ENCODE data around the gene DNAAF5.
"Not testable (repeated sequence)": the region's sequence is repeated elsewhere in the genome, so short reads cannot be mapped to it uniquely, and the experiment has no call there.

The DNAAF5 gene

DNA sequence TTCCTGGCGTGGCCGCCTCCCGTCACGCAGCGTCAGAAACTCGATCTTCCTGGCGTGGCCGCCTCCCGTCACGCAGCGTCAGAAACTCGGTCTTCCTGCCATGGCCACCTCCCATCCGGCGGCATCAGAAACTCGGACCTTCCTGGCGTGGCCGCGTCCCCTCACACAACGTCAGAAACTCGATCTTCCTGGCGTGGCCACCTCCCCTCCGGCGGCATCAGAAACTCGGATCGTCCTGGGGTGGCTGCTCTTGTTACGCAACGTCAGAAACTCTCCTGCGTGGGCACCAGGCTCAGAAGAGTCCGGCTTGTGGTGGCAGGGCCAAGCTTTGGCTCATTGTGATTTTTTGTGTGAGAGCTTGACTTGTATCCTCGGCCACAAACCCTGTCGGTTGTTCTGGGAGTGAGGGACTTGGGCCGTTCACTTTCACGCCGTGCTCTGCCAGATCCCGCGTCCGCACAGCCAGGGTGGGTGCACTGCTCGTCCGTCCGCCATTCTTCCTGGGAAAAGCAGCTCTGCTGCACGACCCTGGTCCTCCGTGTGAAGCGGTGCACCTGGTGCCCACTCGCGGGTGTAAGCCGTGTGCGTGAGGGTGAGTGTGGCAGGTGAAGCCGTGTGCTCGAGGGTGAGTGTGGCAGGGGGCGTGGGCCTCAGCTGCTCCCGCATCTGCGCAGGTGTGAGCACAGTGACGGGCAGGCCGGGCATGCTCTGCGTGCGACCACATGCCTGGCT lies 56.4 kb downstream of the DNAAF5 start:
- no peak for DNase-seq (ENCODE audit: low spot score)

GRCh38 chr7:783556-784490 lies 57.3 kb downstream of the DNAAF5 start:
- no peak for DNase-seq (ENCODE audit: low spot score)

DNA sequence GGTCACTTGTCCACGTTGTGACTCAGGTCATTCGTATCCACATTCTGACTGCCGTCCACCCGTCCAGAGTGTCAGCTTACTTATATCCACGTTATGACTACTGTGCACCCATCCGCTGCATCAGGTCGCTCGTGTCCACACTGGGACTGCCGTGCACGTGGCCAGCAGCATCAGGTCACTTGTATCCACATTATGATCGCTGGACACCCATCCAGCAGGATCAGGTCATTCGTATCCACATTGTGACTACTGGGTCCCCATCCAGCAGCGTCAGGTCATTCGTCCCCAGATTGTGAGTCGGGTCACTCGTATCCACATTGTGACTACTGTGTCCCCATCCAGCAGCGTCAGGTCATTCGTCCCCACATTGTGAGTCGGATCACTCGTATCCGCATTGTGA lies 58.5 kb downstream of the DNAAF5 start:
- DNase-seq (ENCODE audit: low spot score): no peak

DNA sequence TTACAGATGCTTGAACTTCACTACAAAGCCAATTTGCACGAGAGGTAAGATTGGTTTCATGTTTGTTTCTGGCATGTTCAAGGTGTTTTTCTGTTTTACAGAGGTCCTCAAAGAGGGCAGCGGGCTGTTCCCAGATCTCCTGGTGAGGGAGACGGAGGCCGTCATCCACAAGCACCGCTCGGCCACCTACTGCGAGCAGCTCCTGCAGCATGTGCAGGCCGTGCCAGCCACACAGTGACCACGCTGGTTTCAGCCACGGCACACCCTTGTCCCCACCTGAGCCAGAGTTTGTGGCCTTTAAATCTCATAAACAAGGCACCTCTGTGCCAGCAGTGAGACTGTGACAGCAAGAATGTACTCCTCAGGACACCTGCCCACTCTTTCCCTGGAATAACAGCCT lies 58.9 kb downstream of the DNAAF5 start:
- no peak for DNase-seq (ENCODE audit: low spot score)

DNA sequence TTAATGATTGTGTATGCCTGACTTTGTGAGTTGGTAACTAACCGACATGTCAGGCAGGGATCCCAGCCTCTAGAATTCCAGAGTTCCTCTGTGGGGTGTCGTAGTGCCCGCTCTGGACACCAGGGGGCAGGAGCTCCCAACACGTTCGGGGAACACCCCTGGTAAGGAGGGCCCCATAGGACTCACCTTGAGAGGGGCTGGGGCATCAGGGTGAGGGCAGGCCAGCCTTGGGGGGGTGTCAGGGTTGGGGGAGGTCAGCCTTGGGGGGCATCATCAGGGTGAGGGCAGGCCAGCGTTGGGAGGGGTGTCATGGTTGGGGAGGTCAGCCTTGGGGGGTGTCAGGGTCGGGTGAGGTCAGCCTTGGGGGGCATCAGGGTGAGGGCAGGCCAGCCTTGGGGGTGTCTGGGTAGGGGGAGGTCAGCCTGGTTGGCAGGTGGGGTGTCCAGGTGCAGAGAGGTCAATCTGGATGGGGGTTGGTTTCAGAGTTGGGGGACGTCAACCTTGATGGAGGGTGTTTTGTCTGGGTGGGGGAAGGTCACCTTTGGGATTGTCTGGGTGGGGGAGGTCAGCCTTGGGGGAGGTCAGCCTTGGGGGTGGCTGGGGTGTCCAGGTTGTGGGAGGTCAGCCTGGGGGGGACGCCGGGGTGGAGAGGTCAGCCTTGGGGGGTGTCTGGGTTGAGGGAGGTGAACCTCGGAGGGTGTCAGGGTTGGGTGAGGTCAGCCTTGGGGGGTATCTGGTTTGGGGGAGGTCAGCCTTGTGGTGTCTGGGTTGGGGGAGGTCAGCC lies 60.2 kb downstream of the DNAAF5 start:
- DNase-seq (ENCODE audit: low spot score): peak; percentile 98

- DNase-seq (ENCODE audit: low spot score): peak; percentile 58
Observed at GRCh38 chr7:787332-788240, 61.1 kb downstream of the DNAAF5 start.

DNA sequence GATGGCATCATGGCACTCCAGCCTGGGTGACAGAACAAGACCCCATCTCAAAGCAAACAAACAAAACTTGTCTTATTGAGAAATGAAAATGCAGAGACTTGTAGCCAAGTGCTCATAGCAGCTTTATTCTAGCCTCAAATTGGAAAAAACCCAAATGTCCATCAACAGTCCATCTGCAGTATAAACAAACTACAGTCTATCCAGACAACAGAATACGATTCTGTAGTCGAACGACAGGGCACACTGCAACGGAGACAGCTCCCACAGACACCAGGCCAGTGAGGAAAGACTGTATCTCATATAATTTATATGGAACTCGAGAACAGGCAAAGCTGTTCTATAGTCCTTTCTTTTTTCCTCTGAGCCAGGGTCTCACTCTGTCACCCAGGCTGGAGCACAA lies 65.0 kb downstream of the DNAAF5 start:
- DNase-seq (ENCODE audit: low spot score): no peak

GRCh38 chr7:794207-794606 lies 67.7 kb downstream of the DNAAF5 start:
- no peak for DNase-seq (ENCODE audit: low spot score)

GRCh38 chr7:794671-795329 lies 68.3 kb downstream of the DNAAF5 start:
- DNase-seq (ENCODE audit: low spot score): no peak

GRCh38 chr7:796434-797169 lies 70.1 kb downstream of the DNAAF5 start:
- not testable (repeated sequence) for DNase-seq (ENCODE audit: low spot score)

DNA sequence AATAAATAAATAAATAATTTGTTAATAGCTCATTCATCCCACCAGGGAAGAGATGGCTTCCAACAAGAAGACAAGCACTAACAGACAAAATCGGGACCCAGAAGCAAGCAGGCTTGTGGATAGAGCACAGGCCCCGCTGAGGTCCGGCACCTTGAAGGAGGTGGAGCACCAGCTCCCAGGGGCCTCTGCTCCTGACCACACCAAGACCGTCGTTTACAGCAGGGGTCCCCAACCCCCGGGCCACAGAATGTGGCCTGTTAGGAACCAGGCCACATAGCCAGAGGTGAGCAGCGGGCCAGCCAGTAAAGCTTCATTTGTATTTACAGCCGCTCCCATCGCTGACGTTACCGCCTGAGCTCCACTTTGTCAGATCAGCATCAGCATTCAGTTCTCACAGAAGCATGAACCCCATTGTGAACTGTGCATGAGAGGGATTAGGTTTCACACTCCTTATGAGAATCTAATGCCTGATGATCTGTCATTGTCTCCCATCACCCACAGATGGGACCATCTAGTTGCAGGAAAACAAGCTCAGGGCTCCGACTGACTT lies 72.5 kb downstream of the DNAAF5 start:
- no peak for DNase-seq (ENCODE audit: low spot score)

DNA sequence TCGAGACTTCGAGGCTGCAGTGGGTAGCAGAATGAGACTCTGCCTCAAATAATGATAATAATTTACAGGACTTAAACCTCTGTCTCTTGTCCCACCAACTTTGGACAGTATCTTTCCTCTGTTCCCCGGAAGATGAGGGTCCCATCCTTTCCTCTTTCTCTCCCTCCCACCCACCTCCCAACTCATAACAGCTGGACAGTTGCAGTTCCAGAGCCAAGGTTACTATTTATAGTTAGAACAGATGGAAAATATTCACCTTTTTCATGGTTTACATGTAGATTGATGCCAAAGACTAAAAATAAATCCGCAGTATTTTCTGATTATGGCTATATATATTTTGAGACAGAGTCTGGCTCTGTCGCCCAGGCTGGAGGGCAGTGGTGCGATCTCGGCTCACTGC lies 74.2 kb downstream of the DNAAF5 start:
- no peak for DNase-seq (ENCODE audit: low spot score)

DNA sequence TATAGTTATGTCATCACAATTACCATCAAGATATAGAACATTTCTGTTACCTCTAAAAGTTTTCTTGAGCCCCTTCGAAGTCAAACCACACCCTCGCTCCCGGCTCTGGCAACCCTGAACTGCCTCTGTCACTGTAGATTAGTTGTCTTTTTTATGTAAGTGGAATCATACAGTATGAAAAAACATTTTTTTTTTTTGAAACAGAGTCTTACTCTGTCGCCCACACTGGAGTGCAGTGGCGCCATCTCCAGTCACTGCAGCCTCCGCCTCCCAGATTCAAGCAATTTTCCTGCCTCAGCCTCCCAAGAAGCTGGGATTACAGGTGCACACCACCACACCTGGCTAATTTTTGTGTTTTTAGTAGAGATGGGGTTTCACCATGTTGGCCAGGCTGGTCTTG lies 74.9 kb downstream of the DNAAF5 start:
- DNase-seq (ENCODE audit: low spot score): not testable (repeated sequence)

DNA sequence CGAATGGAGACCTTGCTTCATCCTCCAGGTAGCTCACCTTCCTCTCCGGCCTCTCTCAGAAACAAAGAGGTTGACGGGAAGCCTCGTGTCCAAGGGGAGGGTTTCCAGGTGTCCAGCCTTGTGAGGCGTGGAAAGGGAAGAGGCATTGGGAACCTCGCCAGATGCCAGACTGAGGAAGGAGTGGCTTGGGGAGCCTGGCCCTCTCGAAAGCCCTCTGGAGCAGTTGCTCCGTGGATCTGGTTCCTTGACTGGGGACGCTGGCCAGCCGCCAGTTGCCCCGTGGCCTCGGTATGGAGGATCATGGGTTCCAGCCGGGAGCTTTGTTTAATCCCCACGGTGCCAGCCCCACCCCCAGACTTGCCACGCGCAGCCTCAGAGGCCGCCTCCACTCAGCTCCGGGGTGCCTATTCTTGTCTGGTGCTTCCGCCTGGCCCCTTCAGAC lies 75.5 kb downstream of the DNAAF5 start:
- no peak for DNase-seq (ENCODE audit: low spot score)

- no peak for DNase-seq (ENCODE audit: low spot score)
Observed at GRCh38 chr7:802500-803242, 76.2 kb downstream of the DNAAF5 start.

GRCh38 chr7:803243-803635 lies 76.7 kb downstream of the DNAAF5 start:
- DNase-seq (ENCODE audit: low spot score): no peak

- DNase-seq (ENCODE audit: low spot score): not testable (repeated sequence)
Observed at GRCh38 chr7:803796-804195, 77.3 kb downstream of the DNAAF5 start.

DNA sequence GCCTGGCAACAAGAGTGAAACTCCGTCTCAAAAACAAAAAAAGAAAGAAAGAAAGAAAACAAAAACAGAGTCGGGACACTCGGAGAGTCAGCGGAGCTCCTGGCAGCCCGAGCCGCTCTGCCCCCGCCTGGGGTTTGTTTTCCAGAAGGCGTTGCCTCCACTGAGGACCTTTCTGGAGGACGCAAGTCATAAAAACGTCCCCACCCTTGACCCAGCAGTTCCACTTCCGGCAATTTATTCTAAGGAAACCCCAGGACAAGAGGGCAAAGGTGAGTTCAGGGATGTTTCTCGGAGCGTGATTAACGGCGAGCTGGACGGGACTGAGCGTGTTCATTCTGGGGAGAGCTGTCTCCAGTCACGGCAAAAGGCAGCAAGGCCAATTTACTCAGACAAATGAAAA lies 78.8 kb downstream of the DNAAF5 start:
- peak; percentile 85 for DNase-seq (ENCODE audit: low spot score)

Measured in HuH-7 (cell line).